Suprapubic skin (tissue), 4 donors: ENCODE measurements around the gene OGFOD2. TPM values are rescaled to one million over a fixed set of nuclear protein-coding genes. Genes with fewer than 3 reads are reported as not detected.

Experiments used
- DNase-seq, 2 donors: peaks; one replicate each; pipeline ENCODE4 v3.0.0-alpha.2; 2019; ENCODE audit warnings: low spot score in 2 of 2
- H3K27ac ChIP-seq: fragments of 200-600 bp; sonication (generic); one replicate; pipeline ENCODE4 v1.5.1; 2019
- H3K27me3 ChIP-seq: fragments of 200-600 bp; sonication (generic); one replicate; pipeline ENCODE4 v1.5.1; 2019
- H3K36me3 ChIP-seq: fragments of 200-600 bp; sonication (generic); one replicate; pipeline ENCODE4 v1.5.1; 2019
- H3K4me1 ChIP-seq: fragments of 200-600 bp; sonication (generic); one replicate; pipeline ENCODE4 v1.5.1; 2019
- H3K4me3 ChIP-seq: fragments of 200-600 bp; sonication (generic); one replicate; pipeline ENCODE4 v1.5.1; 2019; ENCODE audit warnings: mild to moderate bottlenecking
- H3K9me3 ChIP-seq: fragments of 200-600 bp; sonication (generic); one replicate; pipeline ENCODE4 v1.5.1; 2019
- CTCF ChIP-seq, 2 donors: fragments of 200-600 bp in 1 of 2; fragments of 450-650 bp in 1 of 2; sonication (generic) in 1 of 2; IDR thresholded peaks; one replicate each; pipeline ENCODE4 v1.5.1; 2016 to 2019; ENCODE audit warnings: antibody characterized with exemption in 2 of 2, mild to moderate bottlenecking in 1 of 2, moderate library complexity in 1 of 2
- EP300 ChIP-seq: sonication (generic); formaldehyde crosslinking; IDR thresholded peaks from one replicate; pipeline ENCODE4 v1.6.1; 2017; ENCODE audit warnings: antibody characterized with exemption
- POLR2A ChIP-seq, 2 donors: fragments of 450-650 bp; IDR thresholded peaks; one replicate each; pipeline ENCODE4 v1.6.1; 2017; ENCODE audit warnings: antibody characterized with exemption in 2 of 2, mild to moderate bottlenecking in 2 of 2, moderate library complexity in 2 of 2
- POLR2AphosphoS5 ChIP-seq, 3 donors: sonication (generic); formaldehyde crosslinking; IDR thresholded peaks; one replicate each; pipeline ENCODE4 v1.6.1; 2017; ENCODE audit warnings: antibody characterized with exemption in 3 of 3
- WGBS: methylation state at CpG from one replicate; pipeline ENCODE4 v1.1.5; 2018; 5-methylcytosine and 5-hydroxymethylcytosine counted together
- total RNA-seq, 4 donors: library from RNA; depleted of rRNA; stranded (reverse); fragments of >200 nt; gene quantifications; one replicate each; pipeline ENCODE4 v1.1.0, GENCODE V29; 2016

Gene OGFOD2
- total RNA-seq, 4 donors from 2014 or later, result 9.9 to 27.0 (median 13.5) TPM

GRCh38 chr12:122990961-122991622, 16.0 kb downstream of the OGFOD2 start:
- Histone ChIP-seq H3K36me3 (peaks cover 38% of the 10 kb centered on the region), H3K27me3 (no peaks in the 10 kb centered on the region), H3K4me1 (no peaks in the 10 kb centered on the region), H3K9me3 (no peaks in the 10 kb centered on the region), H3K4me3 (no peak overlapping the region), H3K27ac (no peak overlapping the region)
- 91% methylated on average over 4 of the region's 13 CpGs for WGBS
- TF ChIP-seq CTCF (IDR thresholded peaks at IDR 0.05) (no peak), POLR2A (IDR thresholded peaks at IDR 0.05) (no peak), POLR2AphosphoS5 (IDR thresholded peaks at IDR 0.05) (no peak), EP300 (no peak)
- no peak for DNase-seq

- 73% methylated on average over 21 of the region's 27 CpGs for WGBS
- TF ChIP-seq POLR2A (IDR thresholded peaks at IDR 0.05) (no peak), CTCF (IDR thresholded peaks at IDR 0.05) (no peak), EP300 (no peak), POLR2AphosphoS5 (IDR thresholded peaks at IDR 0.05) (no peak)
- H3K36me3 ChIP-seq, result peaks cover 44% of the 10 kb centered on the region
- H3K9me3 ChIP-seq, result no peaks in the 10 kb centered on the region
- no peaks in the 10 kb centered on the region for H3K27me3 ChIP-seq
- DNase-seq, result no peak
- H3K27ac ChIP-seq, result no peak overlapping the region
- H3K4me3 ChIP-seq, result no peak overlapping the region
- no peaks in the 10 kb centered on the region for H3K4me1 ChIP-seq
Measured at GRCh38 chr12:122991623-122992275, 16.7 kb downstream of the OGFOD2 start.

GRCh38 chr12:122992386-122992785, 17.3 kb downstream of the OGFOD2 start:
- Histone ChIP-seq H3K4me3 (no peak overlapping the region), H3K27ac (no peak overlapping the region), H3K27me3 (no peaks in the 10 kb centered on the region), H3K4me1 (no peaks in the 10 kb centered on the region), H3K9me3 (no peaks in the 10 kb centered on the region), H3K36me3 (peaks cover 44% of the 10 kb centered on the region)
- WGBS, result 89% methylated on average over 19 of the region's 19 CpGs
- DNase-seq, result no peak
- no peak for TF ChIP-seq POLR2AphosphoS5 (IDR thresholded peaks at IDR 0.05)
- TF ChIP-seq POLR2A (IDR thresholded peaks at IDR 0.05), result no peak

GRCh38 chr12:122994140-122994675, 19.2 kb downstream of the OGFOD2 start:
- 98% methylated on average over 8 of the region's 10 CpGs for WGBS
- Histone ChIP-seq H3K9me3 (no peaks in the 10 kb centered on the region), H3K4me1 (no peaks in the 10 kb centered on the region), H3K27me3 (no peaks in the 10 kb centered on the region), H3K4me3 (no peak overlapping the region), H3K36me3 (peaks cover 33% of the 10 kb centered on the region), H3K27ac (no peak overlapping the region)
- no peak for TF ChIP-seq CTCF (IDR thresholded peaks at IDR 0.05)
- TF ChIP-seq POLR2A (IDR thresholded peaks at IDR 0.05), result no peak
- no peak for TF ChIP-seq EP300
- DNase-seq, result no peak

GRCh38 chr12:122994781-122995502, 19.9 kb downstream of the OGFOD2 start:
- no peak overlapping the region for H3K27ac ChIP-seq
- no peak for DNase-seq
- H3K36me3 ChIP-seq, result peaks cover 30% of the 10 kb centered on the region
- no peak for TF ChIP-seq POLR2A (IDR thresholded peaks at IDR 0.05)
- TF ChIP-seq EP300, result no peak
- no peak for TF ChIP-seq POLR2AphosphoS5 (IDR thresholded peaks at IDR 0.05)
- no peak for TF ChIP-seq CTCF (IDR thresholded peaks at IDR 0.05)
- H3K4me1 ChIP-seq, result no peaks in the 10 kb centered on the region
- H3K9me3 ChIP-seq, result no peaks in the 10 kb centered on the region
- no peak overlapping the region for H3K4me3 ChIP-seq
- 88% methylated on average over 11 of the region's 13 CpGs for WGBS
- no peaks in the 10 kb centered on the region for H3K27me3 ChIP-seq
